Activated naive CD4-positive, alpha-beta T cell treated with anti-CD3 and anti-CD28 coated beads for 36 hours (primary cell): Measurements from ENCODE around the gene SLC25A34. TPM values are rescaled to one million over a fixed set of nuclear protein-coding genes. Genes with fewer than 3 reads are reported as not detected.

ENCODE experiments used
- CTCF ChIA-PET: fragments of 350-600 bp; sonication (Branson Sonifier 250); formaldehyde crosslinking; loops from one replicate; lab custom pipeline; 2021; ENCODE audit warnings: antibody characterized with exemption; lab: Charles Lee
- DNase-seq: peaks from one replicate; pipeline ENCODE4 v3.0.0-alpha.2; 2020
- H3K27ac Mint-ChIP-seq: one replicate; pipeline ENCODE4 v1.8.0; 2021; ENCODE audit warnings: mild to moderate bottlenecking, mixed read lengths
- H3K27me3 Mint-ChIP-seq: one replicate; pipeline ENCODE4 v1.8.0; 2021; ENCODE audit warnings: low read depth, mixed read lengths
- H3K36me3 Mint-ChIP-seq: one replicate; pipeline ENCODE4 v1.8.0; 2021; ENCODE audit warnings: low read depth, mixed read lengths
- H3K4me1 Mint-ChIP-seq: one replicate; pipeline ENCODE4 v1.8.0; 2021; ENCODE audit warnings: low read depth, mixed read lengths
- H3K4me3 Mint-ChIP-seq: one replicate; pipeline ENCODE4 v1.8.0; 2021; ENCODE audit warnings: mild to moderate bottlenecking, moderate library complexity, mixed read lengths
- H3K9me3 Mint-ChIP-seq: one replicate; pipeline ENCODE4 v1.8.0; 2021; ENCODE audit warnings: mixed read lengths
- intact Hi-C: fragments of 100-400 bp; cut with micrococcal nuclease; formaldehyde crosslinking; loops from one replicate; pipeline ENCODE4 v1.15.1; 2023
- total RNA-seq, 2 experiments: library from RNA; stranded (reverse); gene quantifications; one replicate each; pipeline ENCODE4 v1.2.3, GENCODE V29; 2021

SLC25A34 gene
- total RNA-seq, 2 experiments from 2014 or later: 0.43 to 0.74 TPM

DNA sequence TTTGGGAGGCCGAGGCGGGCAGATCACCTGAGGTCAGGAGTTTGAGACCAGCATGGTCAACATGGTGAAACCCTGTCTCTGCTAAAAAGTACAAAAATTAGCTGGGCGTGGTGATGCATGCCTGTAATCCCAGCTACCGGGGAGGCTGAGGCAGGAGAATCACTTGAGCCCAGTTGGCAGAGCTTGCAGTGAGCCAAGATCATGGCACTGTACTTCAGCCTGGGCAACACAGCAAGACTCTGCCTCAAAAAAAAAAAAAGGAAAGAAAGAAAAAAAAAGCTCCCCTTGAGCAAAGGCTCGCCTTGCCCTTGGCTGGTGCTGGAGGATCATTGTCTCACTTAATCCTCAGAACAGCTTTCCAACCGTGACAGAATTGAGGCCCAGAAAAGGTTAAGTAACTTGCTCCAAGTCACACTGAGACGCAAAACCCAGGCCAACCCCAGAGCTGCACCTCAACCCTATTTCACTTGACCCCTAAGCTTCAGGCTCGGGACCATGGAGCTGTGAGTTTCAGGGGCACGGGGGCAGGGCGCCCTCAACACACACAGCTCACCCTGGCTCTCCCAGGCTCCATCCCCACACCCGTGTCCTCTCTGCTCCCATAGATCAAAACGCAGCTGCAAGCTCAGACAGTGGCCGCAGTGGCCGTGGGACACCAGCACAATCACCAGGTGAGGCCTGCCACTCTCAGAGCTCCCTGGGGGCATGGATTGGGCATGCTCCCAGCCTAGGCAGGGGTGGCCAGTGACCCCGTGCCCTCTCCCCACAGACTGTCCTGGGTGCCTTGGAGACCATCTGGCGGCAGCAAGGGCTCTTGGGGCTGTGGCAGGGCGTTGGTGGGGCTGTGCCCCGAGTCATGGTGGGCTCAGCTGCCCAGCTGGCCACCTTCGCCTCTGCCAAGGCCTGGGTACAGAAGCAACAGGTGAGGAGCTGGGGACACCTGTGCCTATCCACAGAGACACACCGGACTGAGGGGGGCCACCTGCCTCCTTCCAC lies 1.6 kb downstream of the SLC25A34 start:
- no peak overlapping the region for H3K27ac Mint-ChIP-seq
- intact Hi-C loops: no loop called here
- H3K4me3 Mint-ChIP-seq: no peak overlapping the region
- CTCF ChIA-PET: interaction anchor here (0.6 to 1.2 kb wide), 4 partner anchors 40 to 464 kb away, joined by 3 to 5 read pairs (median 4); no protein-coding TSS in a partner anchor
- no peaks in the 10 kb centered on the region for H3K9me3 Mint-ChIP-seq
- no peaks in the 10 kb centered on the region for H3K27me3 Mint-ChIP-seq
- H3K4me1 Mint-ChIP-seq: peaks cover 5% of the 10 kb centered on the region
- no peaks in the 10 kb centered on the region for H3K36me3 Mint-ChIP-seq
- DNase-seq: no peak

DNA sequence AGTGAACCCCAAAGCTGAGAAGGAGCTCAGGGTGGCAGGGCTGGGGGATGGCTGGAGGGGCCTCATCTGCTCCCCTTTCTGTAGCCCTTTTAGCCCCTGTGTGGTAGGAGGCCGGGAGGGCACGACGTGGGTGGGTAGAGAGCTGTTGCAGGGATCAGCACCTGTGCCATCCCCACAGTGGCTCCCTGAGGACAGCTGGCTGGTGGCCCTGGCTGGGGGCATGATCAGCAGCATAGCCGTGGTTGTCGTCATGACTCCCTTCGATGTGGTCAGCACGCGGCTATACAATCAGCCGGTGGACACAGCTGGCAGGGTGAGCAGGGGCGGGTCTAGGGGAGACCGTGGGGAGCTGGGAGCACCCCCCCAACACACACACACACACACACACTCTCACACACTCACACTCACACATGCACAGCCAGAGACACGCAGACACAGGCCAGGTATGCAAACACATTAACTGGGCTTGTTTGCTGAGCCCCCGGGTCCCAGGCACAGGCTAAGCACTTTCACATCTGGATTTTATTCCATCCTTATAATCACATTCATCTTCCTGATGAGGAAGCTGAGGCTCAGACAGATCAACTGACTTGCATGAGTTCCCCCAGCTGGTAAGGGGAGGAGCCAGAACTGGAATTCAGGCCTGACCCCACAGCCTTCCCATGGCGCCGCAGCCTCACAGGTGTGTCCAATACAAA lies 2.5 kb downstream of the SLC25A34 start:
- H3K4me3 Mint-ChIP-seq: no peak overlapping the region
- CTCF ChIA-PET: interaction anchor here (0.5 to 1.2 kb wide), 4 partner anchors 28 to 145 kb away, joined by 3 to 4 read pairs (median 3); no protein-coding TSS in a partner anchor
- intact Hi-C loops: no loop called here
- no peaks in the 10 kb centered on the region for H3K27me3 Mint-ChIP-seq
- H3K36me3 Mint-ChIP-seq: no peaks in the 10 kb centered on the region
- no peak for DNase-seq
- H3K4me1 Mint-ChIP-seq: peaks cover 5% of the 10 kb centered on the region
- H3K9me3 Mint-ChIP-seq: no peaks in the 10 kb centered on the region
- H3K27ac Mint-ChIP-seq: no peak overlapping the region

DNA sequence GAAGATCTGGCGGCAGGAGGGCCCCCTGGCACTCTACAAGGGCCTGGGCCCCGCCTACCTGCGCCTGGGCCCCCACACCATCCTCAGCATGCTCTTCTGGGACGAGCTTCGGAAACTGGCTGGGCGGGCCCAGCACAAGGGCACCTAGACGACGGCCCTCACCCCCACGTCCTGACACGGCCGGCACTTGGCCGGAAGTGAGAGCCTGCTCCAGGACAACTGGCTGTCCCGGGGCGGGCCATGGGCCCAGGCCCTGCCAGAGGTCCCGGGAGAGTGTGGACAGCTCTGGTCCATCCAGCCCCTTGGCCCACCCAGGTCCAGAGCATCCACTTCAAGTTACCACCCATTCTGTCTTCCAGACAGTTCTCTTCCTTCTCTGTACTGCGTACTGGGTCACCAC lies 3.2 kb downstream of the SLC25A34 start:
- H3K4me3 Mint-ChIP-seq: no peak overlapping the region
- no peaks in the 10 kb centered on the region for H3K36me3 Mint-ChIP-seq
- intact Hi-C loops: no loop called here
- CTCF ChIA-PET: interaction anchor here (0.5 to 1.2 kb wide), 3 partner anchors 27 to 145 kb away, joined by 3 to 5 read pairs (median 3); no protein-coding TSS in a partner anchor
- no peaks in the 10 kb centered on the region for H3K27me3 Mint-ChIP-seq
- H3K4me1 Mint-ChIP-seq: peaks cover 5% of the 10 kb centered on the region
- H3K9me3 Mint-ChIP-seq: no peaks in the 10 kb centered on the region
- no peak overlapping the region for H3K27ac Mint-ChIP-seq
- no peak for DNase-seq

DNA sequence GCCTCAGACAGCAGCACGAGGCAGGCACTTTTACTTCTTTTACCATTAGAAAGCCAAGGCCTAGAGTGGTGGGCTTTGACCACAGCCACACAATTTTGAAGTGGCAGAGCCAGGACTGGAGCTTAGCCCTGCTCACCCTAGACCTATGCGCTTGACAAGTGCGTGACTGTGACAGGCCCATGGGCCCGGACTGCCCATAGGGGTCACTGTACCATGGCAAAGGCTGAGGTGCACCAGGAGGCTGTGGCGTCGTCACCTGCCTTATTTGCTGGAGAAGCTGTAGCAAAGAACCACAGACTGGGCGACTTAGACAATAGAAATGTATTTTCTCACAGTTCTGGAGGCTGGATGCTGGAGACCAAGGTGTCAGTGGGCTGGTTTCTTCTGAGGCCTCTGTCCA lies 3.7 kb downstream of the SLC25A34 start:
- H3K4me1 Mint-ChIP-seq: peaks cover 5% of the 10 kb centered on the region
- CTCF ChIA-PET: interaction anchor here (0.5 to 2.0 kb wide), 4 partner anchors 31 to 144 kb away, joined by 4 to 10 read pairs (median 6); no protein-coding TSS in a partner anchor
- no peak overlapping the region for H3K27ac Mint-ChIP-seq
- H3K4me3 Mint-ChIP-seq: no peak overlapping the region
- intact Hi-C loops: loop anchor here (2.0 to 5.0 kb wide), 3 partner anchors 82 to 417 kb away; a partner anchor contains a TSS
- DNase-seq: no peak
- no peaks in the 10 kb centered on the region for H3K9me3 Mint-ChIP-seq
- H3K36me3 Mint-ChIP-seq: no peaks in the 10 kb centered on the region
- H3K27me3 Mint-ChIP-seq: no peaks in the 10 kb centered on the region

DNA sequence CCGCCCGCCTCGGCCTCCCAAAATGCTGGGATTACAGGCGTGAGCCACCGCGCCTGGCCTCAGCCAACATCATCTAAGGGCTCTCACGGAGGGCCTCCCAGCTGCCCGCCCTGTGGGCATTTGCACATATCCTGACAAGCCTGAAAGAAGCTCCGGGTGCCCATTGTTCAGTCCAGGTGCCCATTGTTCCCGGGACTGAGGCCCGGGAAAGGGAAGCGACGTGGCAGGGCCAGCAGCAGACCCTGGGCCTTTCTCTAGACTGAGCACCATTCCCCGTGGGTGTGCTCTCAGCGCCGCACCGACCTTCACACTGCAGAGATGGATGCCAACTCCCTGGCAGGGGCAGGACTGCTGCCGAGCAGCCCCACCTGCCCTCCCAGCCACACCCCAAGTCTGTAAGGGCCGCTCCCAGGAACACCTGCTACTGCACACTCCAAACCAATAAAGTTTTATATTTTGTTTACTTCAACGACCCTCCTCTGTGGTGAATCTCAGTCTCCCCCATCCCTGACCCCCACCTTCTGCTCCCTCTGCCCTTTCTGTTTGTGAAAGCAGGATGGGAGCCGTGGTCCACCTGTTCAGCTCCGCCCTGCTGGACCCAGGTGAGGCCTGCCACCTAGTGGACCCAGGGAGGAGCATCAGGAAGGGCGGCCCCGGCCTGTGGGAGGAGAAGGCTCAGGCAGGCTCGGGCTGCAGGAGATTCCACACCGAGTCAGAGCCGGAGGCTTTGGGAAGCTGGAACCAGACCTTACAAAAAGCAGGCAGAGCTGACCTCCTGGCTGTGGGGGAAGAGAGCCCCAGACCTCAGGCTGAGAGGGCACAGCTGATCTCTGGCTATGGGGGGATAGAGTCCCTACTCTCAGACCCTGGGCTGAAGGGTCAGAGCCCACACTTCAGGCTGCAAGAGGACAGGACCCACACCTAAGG lies 5.1 kb downstream of the SLC25A34 start:
- Mint-ChIP-seq H3K27me3 (no peaks in the 10 kb centered on the region), H3K9me3 (no peaks in the 10 kb centered on the region), H3K4me3 (no peak overlapping the region), H3K27ac (no peak overlapping the region), H3K36me3 (no peaks in the 10 kb centered on the region), H3K4me1 (peaks cover 5% of the 10 kb centered on the region)
- intact Hi-C loops: loop anchor here (1.0 to 5.0 kb wide), 4 partner anchors 84 to 418 kb away; a partner anchor contains a TSS
- CTCF ChIA-PET: interaction anchor here (0.5 to 2.0 kb wide), 14 partner anchors 12 to 214 kb away, joined by 3 to 10 read pairs (median 4); no protein-coding TSS in a partner anchor
- peak; percentile 87 for DNase-seq

DNA sequence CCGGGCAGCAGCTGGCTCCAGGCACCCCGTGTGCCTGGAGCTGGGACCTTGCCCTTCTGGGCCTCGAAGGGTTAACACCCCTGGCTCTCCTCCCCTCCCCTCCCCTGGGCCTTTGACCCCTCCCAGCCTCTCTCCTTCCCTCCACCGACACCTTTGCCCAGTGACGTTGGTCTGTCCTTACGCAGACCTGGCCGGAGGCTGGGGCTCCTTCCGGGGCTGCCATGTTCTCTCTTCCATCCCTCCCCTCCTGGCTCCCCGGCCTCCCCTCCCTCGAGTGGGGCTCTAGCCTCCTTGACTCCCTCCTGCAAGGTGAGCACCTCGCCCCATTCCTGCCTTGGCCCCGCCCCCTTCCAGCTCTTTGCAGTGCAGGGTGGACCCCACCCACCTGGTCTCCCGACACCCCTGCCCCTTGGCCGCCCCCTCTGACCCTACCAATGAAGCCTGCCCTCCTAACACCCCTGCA lies 6.3 kb downstream of the SLC25A34 start, which contains the start of gene TMEM82:
Gene TMEM82, plus strand, starts transcription at position 161 of the 463 bp plus-strand sequence. Its CDS starts 61 bp downstream, at position 222.
- Mint-ChIP-seq H3K27me3 (no peaks in the 10 kb centered on the region), H3K4me1 (peaks cover 5% of the 10 kb centered on the region), H3K4me3 (no peak within 1 kb of the TSS), H3K27ac (no peak within 1 kb of the TSS), H3K36me3 (no peaks in the 10 kb centered on the region), H3K9me3 (no peaks in the 10 kb centered on the region)
- CTCF ChIA-PET: interaction anchor here (0.6 to 1.6 kb wide), 4 partner anchors 45 to 496 kb away, joined by 3 to 6 read pairs (median 4); no protein-coding TSS in a partner anchor
- intact Hi-C loops: loop anchor here (5.0 kb wide), 2 partner anchors 85 to 310 kb away; a partner anchor contains a TSS
- no peak for DNase-seq

DNA sequence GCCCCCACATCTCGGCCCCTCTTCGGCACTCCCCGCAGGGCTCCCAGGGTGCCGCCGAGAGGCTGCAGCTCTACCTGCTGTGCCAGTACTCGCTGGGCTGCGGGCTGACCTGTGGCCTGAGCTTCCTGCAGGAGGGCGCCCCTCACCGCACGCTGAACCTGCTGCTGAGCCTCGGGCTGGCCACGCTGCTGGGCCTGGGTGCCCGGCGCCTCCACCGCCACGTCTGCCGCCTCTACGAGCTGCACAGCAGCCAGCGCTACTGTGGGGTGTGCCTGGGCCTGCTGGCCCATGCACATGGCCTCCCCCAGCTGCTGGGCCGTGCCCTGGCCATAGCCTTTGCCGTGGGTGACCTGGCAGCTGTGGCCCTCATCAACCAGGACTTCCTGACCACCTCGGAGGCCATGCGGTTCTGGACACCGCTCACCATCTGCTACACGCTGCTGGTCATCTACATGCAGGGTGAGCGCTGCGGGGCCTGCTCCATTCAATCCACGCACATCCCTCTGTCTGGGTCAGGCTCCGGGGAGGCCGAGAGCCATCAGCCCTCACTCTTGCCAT lies 8.1 kb downstream of the SLC25A34 start:
- H3K27me3 Mint-ChIP-seq: no peaks in the 10 kb centered on the region
- H3K36me3 Mint-ChIP-seq: no peaks in the 10 kb centered on the region
- no peak overlapping the region for H3K27ac Mint-ChIP-seq
- H3K4me3 Mint-ChIP-seq: no peak overlapping the region
- no peak for DNase-seq
- peaks cover 5% of the 10 kb centered on the region for H3K4me1 Mint-ChIP-seq
- H3K9me3 Mint-ChIP-seq: no peaks in the 10 kb centered on the region
- CTCF ChIA-PET: interaction anchor here (0.6 kb wide), 1 partner anchor 72 kb away, joined by 4 read pairs; no protein-coding TSS in a partner anchor
- intact Hi-C loops: loop anchor here (5.0 kb wide), 2 partner anchors 87 to 312 kb away; a partner anchor contains a TSS

DNA sequence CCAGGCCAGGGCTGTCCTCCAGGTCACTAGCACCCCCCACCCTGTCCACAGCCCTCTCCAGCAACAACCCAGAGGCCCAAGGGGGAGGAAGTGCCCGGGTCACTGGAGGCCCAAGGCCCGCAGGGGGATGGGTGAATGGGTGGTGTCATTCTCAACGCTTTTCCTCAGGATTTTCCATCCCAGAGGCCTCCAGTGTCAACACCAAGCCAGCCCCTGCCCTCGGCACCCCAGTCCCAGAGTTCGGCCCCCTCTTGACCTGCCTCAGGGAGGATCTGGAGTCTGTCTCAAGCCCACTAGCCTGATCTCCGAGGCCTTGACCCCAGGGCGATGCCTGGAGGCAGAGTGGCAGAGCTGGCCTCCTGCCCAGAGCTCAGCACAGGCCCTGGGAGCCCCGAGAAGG lies 11.3 kb downstream of the SLC25A34 start:
- intact Hi-C loops: no loop called here
- H3K27ac Mint-ChIP-seq: no peak overlapping the region
- H3K4me3 Mint-ChIP-seq: no peak overlapping the region
- H3K4me1 Mint-ChIP-seq: no peaks in the 10 kb centered on the region
- CTCF ChIA-PET: no interaction called here
- H3K27me3 Mint-ChIP-seq: no peaks in the 10 kb centered on the region
- DNase-seq: no peak
- H3K9me3 Mint-ChIP-seq: no peaks in the 10 kb centered on the region
- H3K36me3 Mint-ChIP-seq: no peaks in the 10 kb centered on the region

DNA sequence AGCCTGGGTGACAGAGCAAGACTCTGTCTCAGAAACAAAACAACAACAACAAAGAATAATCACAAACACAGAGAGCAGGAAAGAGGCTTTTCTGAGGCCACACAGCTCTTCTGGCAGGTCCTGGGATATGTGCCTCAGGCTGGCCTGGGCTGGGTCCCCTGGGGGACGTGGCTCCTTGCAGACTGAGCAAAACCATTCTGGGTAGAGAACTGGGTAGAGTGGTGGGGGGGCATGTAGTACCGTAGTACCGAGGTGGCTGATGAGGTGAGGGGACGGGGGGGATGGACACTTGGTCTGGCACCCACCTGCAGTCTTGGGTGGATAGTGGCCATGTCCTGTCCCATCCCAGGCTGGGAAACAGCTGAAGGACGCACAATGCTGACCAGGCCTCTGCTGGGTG lies 12.2 kb downstream of the SLC25A34 start:
- H3K4me1 Mint-ChIP-seq: no peaks in the 10 kb centered on the region
- no peaks in the 10 kb centered on the region for H3K36me3 Mint-ChIP-seq
- H3K9me3 Mint-ChIP-seq: no peaks in the 10 kb centered on the region
- H3K27ac Mint-ChIP-seq: no peak overlapping the region
- H3K4me3 Mint-ChIP-seq: no peak overlapping the region
- no peak for DNase-seq
- CTCF ChIA-PET: interaction anchor here (0.6 kb wide), 1 partner anchor 188 kb away, joined by 3 read pairs; no protein-coding TSS in a partner anchor
- intact Hi-C loops: no loop called here
- H3K27me3 Mint-ChIP-seq: no peaks in the 10 kb centered on the region

DNA sequence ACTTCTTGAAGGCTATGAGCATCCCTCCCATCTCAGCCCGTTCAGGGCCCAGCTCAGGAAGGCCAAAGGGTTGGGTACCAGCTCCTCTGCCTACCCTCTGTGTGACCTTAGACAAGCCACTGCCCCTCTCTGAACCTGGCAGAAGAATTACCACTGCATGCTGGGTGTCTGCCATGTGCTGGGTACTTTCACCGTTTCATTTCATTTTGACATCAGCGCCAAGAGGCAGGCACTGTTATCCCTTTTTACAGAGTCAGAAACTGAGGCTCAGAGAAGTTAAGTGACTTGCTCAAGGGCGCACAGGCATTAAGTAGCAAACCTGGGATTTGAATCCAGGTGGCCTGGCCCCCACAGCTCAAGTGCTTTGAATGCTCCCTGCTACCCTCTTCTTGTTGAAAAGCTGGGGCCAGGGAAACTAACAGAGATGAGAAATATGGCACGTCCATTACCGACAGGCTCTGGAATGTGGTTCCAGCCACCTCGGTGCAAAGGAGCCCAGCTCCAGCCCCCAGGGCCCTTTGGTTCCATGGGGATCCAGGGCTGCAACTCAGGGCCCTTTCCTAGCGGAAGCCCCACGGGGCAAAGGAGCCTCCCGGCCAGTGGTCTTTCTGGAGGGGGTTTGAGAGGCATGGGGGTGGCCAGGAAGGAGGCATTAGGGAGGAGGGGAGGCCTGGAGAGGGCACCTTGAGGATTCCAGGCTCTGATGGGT lies 12.8 kb downstream of the SLC25A34 start:
- H3K27me3 Mint-ChIP-seq: no peaks in the 10 kb centered on the region
- H3K36me3 Mint-ChIP-seq: no peaks in the 10 kb centered on the region
- H3K4me3 Mint-ChIP-seq: no peak overlapping the region
- CTCF ChIA-PET: interaction anchor here (0.6 kb wide), 1 partner anchor 188 kb away, joined by 3 read pairs; no protein-coding TSS in a partner anchor
- intact Hi-C loops: no loop called here
- no peak for DNase-seq
- H3K27ac Mint-ChIP-seq: no peak overlapping the region
- no peaks in the 10 kb centered on the region for H3K9me3 Mint-ChIP-seq
- H3K4me1 Mint-ChIP-seq: no peaks in the 10 kb centered on the region
